OCI-LY3 (cell line): ENCODE measurements around the gene CBLL1.

Experiments used
- H2AFZ ChIP-seq: fragments of 200-600, 300-600 bp; shearing (Covaris generic); 2 replicates; pipeline ENCODE4 v1.6.0; 2014; ENCODE audit warnings: antibody characterized with exemption, low read depth, low read length
- H3K27ac ChIP-seq: fragments of 200-600, 300-600 bp; sonication (generic); 2 replicates; pipeline ENCODE4 v1.5.1; 2014; ENCODE audit warnings: mild to moderate bottlenecking, low read length, moderate library complexity, mixed read lengths
- H3K27me3 ChIP-seq: fragments of 200-600, 300-600 bp; sonication (generic); 2 replicates; pipeline ENCODE4 v1.6.1; 2014; ENCODE audit warnings: low read depth, low read length, mixed read lengths
- H3K36me3 ChIP-seq: fragments of 200-600, 300-600 bp; sonication (generic); replicated peaks from 2 replicates; pipeline ENCODE3; 2014; ENCODE audit warnings: low read depth, low read length, mixed read lengths
- H3K4me1 ChIP-seq: fragments of 300-600, 200-600 bp; sonication (generic); 2 replicates; pipeline ENCODE4 v1.6.1; 2014; ENCODE audit warnings: low read length, mixed read lengths
- H3K4me2 ChIP-seq: fragments of 200-600, 300-600 bp; sonication (generic); 2 replicates; pipeline ENCODE4 v1.6.1; 2014; ENCODE audit warnings: low read length, mixed read lengths
- H3K4me3 ChIP-seq: fragments of 300-600, 200-600 bp; sonication (generic); 2 replicates; pipeline ENCODE4 v1.5.1; 2014; ENCODE audit warnings: antibody characterized with exemption, mild to moderate bottlenecking, low read length, moderate library complexity
- H3K79me2 ChIP-seq: fragments of 300-600, 200-600 bp; shearing (Covaris generic); 2 replicates; pipeline ENCODE4 v1.6.1; 2014; ENCODE audit warnings: mild to moderate bottlenecking, low read length, mixed read lengths
- H3K9ac ChIP-seq: fragments of 300-600, 200-600 bp; shearing (Covaris generic); 2 replicates; pipeline ENCODE4 v1.6.0; 2014; ENCODE audit warnings: mild to moderate bottlenecking, low read length, moderate library complexity
- H3K9me3 ChIP-seq: fragments of 200-600, 300-600 bp; shearing (Covaris generic); 2 replicates; pipeline ENCODE4 v1.6.1; 2014; ENCODE audit warnings: low read length, mixed read lengths; ENCODE audit not compliant: insufficient read depth
- H4K20me1 ChIP-seq: fragments of 200-600, 300-600 bp; sonication (generic); 2 replicates; pipeline ENCODE4 v1.6.1; 2016; ENCODE audit warnings: low read length, mixed read lengths; ENCODE audit not compliant: insufficient read depth
- CTCF ChIP-seq: fragments of 200-600, 300-600 bp; sonication (generic); IDR thresholded peaks from 2 replicates; pipeline ENCODE4 v1.5.1; 2014; ENCODE audit warnings: antibody characterized with exemption, low read length, low read depth
- EZH2phosphoT487 ChIP-seq: fragments of 200-600 bp; shearing (Covaris generic); IDR thresholded peaks from 2 replicates; pipeline ENCODE4 v1.6.1; 2018; ENCODE audit warnings: antibody characterized with exemption, mixed run types, low read depth

The CBLL1 gene

GRCh38 chr7:107700570-107700969 is 43.4 kb upstream of the CBLL1 start:
- Histone ChIP-seq H3K4me2 (no peak overlapping the region), H2AFZ (no peak overlapping the region), H4K20me1 (no peaks in the 10 kb centered on the region), H3K79me2 (no peaks in the 10 kb centered on the region), H3K36me3 (no peaks in the 10 kb centered on the region), H3K4me3 (no peak overlapping the region), H3K9ac (no peak overlapping the region), H3K9me3 (no peaks in the 10 kb centered on the region), H3K4me1 (no peaks in the 10 kb centered on the region), H3K27ac (no peak overlapping the region), H3K27me3 (peaks cover 31% of the 10 kb centered on the region)
- no peak for TF ChIP-seq EZH2phosphoT487
- no peak for TF ChIP-seq CTCF

- Histone ChIP-seq H2AFZ (no peak overlapping the region), H4K20me1 (no peaks in the 10 kb centered on the region), H3K9me3 (no peaks in the 10 kb centered on the region), H3K9ac (no peak overlapping the region), H3K36me3 (no peaks in the 10 kb centered on the region), H3K27me3 (peaks cover 32% of the 10 kb centered on the region), H3K4me1 (no peaks in the 10 kb centered on the region), H3K79me2 (no peaks in the 10 kb centered on the region), H3K27ac (no peak overlapping the region), H3K4me2 (no peak overlapping the region), H3K4me3 (no peak overlapping the region)
- TF ChIP-seq EZH2phosphoT487, result no peak
- no peak for TF ChIP-seq CTCF
These were observed 42.8 kb upstream of the CBLL1 start for GRCh38 chr7:107701191-107701590.

- TF ChIP-seq EZH2phosphoT487, result no peak
- no peak for TF ChIP-seq CTCF
- no peaks in the 10 kb centered on the region for H3K4me1 ChIP-seq
- H3K4me3 ChIP-seq, result no peak overlapping the region
These were observed 40.7 kb upstream of the CBLL1 start for GRCh38 chr7:107703219-107703618.

GRCh38 chr7:107703872-107704271 is 40.1 kb upstream of the CBLL1 start:
- H4K20me1 ChIP-seq, result no peaks in the 10 kb centered on the region
- no peaks in the 10 kb centered on the region for H3K79me2 ChIP-seq
- H3K36me3 ChIP-seq, result no peaks in the 10 kb centered on the region
- no peak overlapping the region for H3K27ac ChIP-seq
- no peak overlapping the region for H2AFZ ChIP-seq
- H3K27me3 ChIP-seq, result peaks cover 32% of the 10 kb centered on the region
- H3K9me3 ChIP-seq, result no peaks in the 10 kb centered on the region
- no peak overlapping the region for H3K9ac ChIP-seq
- H3K4me1 ChIP-seq, result no peaks in the 10 kb centered on the region
- no peak overlapping the region for H3K4me2 ChIP-seq
- H3K4me3 ChIP-seq, result no peak overlapping the region
- TF ChIP-seq CTCF (no peak), EZH2phosphoT487 (no peak)

More at GRCh38 chr7:107703219-107703618, 40.7 kb upstream of the CBLL1 start:
- Histone ChIP-seq H3K9ac (no peak overlapping the region), H3K27me3 (peaks cover 32% of the 10 kb centered on the region), H3K4me2 (no peak overlapping the region), H2AFZ (no peak overlapping the region), H4K20me1 (no peaks in the 10 kb centered on the region), H3K79me2 (no peaks in the 10 kb centered on the region), H3K27ac (no peak overlapping the region), H3K36me3 (no peaks in the 10 kb centered on the region), H3K9me3 (no peaks in the 10 kb centered on the region)
